ENCODE results near the gene FOXR1.
"Not testable (repeated sequence)": the region's sequence is repeated elsewhere in the genome, so short reads cannot be mapped to it uniquely, and the experiment has no call there.

GRCh38 chr11:118953976-118954375 lies 17.6 kb upstream of the FOXR1 start:
- TF ChIP-seq FOXP4 (CRISPR knock-in tag; IDR thresholded peaks at IDR 0.05); ATF1 (CRISPR knock-in tag; IDR thresholded peaks at IDR 0.05); PREB (CRISPR knock-in tag; IDR thresholded peaks at IDR 0.05; ENCODE audit: borderline replicate concordance); ESRRA (CRISPR knock-in tag; IDR thresholded peaks at IDR 0.05; ENCODE audit: borderline replicate concordance); ZNF232 (CRISPR knock-in tag; IDR thresholded peaks at IDR 0.05); CTCF (IDR thresholded peaks at IDR 0.05); CREM (CRISPR knock-in tag; IDR thresholded peaks at IDR 0.05); ATF2 (CRISPR knock-in tag; IDR thresholded peaks at IDR 0.05; ENCODE audit: borderline replicate concordance, low read depth): not testable (repeated sequence)
- TF ChIP-seq, protein P1, sequence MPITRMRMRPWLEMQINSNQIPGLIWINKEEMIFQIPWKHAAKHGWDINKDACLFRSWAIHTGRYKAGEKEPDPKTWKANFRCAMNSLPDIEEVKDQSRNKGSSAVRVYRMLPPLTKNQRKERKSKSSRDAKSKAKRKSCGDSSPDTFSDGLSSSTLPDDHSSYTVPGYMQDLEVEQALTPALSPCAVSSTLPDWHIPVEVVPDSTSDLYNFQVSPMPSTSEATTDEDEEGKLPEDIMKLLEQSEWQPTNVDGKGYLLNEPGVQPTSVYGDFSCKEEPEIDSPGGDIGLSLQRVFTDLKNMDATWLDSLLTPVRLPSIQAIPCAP (CRISPR knock-in tag; IDR thresholded peaks at IDR 0.05), result not testable (repeated sequence)

All from WTC11 (cell line).